ENCODE measurements around the gene DIP2C. TPM values are rescaled to one million over a fixed set of nuclear protein-coding genes. Genes with fewer than 3 reads are reported as not detected.
"Not testable (repeated sequence)": the region's sequence is repeated elsewhere in the genome, so short reads cannot be mapped to it uniquely, and the experiment has no call there.

DIP2C gene
- polyA plus RNA-seq, 3 donors: 19.1 to 24.8 (median 23.2) TPM

- DNase-seq: no peak
Observed at GRCh38 chr10:536935-537334, 152.5 kb downstream of the DIP2C start.

GRCh38 chr10:536371-536925 is 153.0 kb downstream of the DIP2C start:
- no peak for DNase-seq

GRCh38 chr10:535952-536351 is 153.5 kb downstream of the DIP2C start:
- no peak for DNase-seq

- no peak for DNase-seq
Observed at GRCh38 chr10:535051-535450, 154.4 kb downstream of the DIP2C start.

- DNase-seq: no peak
Observed at GRCh38 chr10:534047-534566, 155.4 kb downstream of the DIP2C start.

GRCh38 chr10:533611-534010 is 155.9 kb downstream of the DIP2C start:
- DNase-seq: no peak

- no peak for DNase-seq
Observed at GRCh38 chr10:533186-533585, 156.3 kb downstream of the DIP2C start.

- DNase-seq: not testable (repeated sequence)
Observed at GRCh38 chr10:532331-532730, 157.1 kb downstream of the DIP2C start.

- DNase-seq: no peak
Observed at GRCh38 chr10:531541-531940, 157.9 kb downstream of the DIP2C start.

- no peak for DNase-seq
Observed at GRCh38 chr10:530717-531116, 158.8 kb downstream of the DIP2C start.

GRCh38 chr10:529468-530230 is 159.8 kb downstream of the DIP2C start:
- DNase-seq: no peak

- DNase-seq: no peak
Observed at GRCh38 chr10:528173-529165, 161.0 kb downstream of the DIP2C start.

GRCh38 chr10:527416-527815 is 162.1 kb downstream of the DIP2C start:
- no peak for DNase-seq

GRCh38 chr10:526651-527312 is 162.7 kb downstream of the DIP2C start:
- DNase-seq: no peak

- DNase-seq: no peak
Observed at GRCh38 chr10:525565-526315, 163.7 kb downstream of the DIP2C start.

GRCh38 chr10:523925-524324 is 165.5 kb downstream of the DIP2C start:
- no peak for DNase-seq

GRCh38 chr10:522350-522749 is 167.1 kb downstream of the DIP2C start:
- no peak for DNase-seq

- no peak for DNase-seq
Observed at GRCh38 chr10:521261-522250, 167.9 kb downstream of the DIP2C start.

GRCh38 chr10:520402-520787 is 169.1 kb downstream of the DIP2C start:
- peak; percentile 42 for DNase-seq
